ENCODE results near the gene CEP83.

GRCh38 chr12:94304566-94305061 lies 155.1 kb downstream of the CEP83 start:
- TF ChIP-seq GATA2 (IDR thresholded peaks at IDR 0.05; ENCODE audit: low read depth, low read length) (no peak), GATA3 (IDR thresholded peaks at IDR 0.05; ENCODE audit: low read depth, low read length) (no peak)
